OCI-LY7 (cell line): Measurements from ENCODE around the gene TMEM242.

Experiments used
- EZH2phosphoT487 ChIP-seq: fragments of 200-600 bp; sonication (generic); IDR thresholded peaks from 2 replicates; pipeline ENCODE4 v1.6.1; 2018; ENCODE audit warnings: low read depth, borderline replicate concordance, mild to moderate bottlenecking, mixed run types, antibody characterized with exemption, low read length, moderate library complexity, mixed read lengths
- TF ChIP-seq, protein P1 (sequence below): fragments of 200-600 bp; sonication (generic); conservative IDR thresholded peaks from 2 replicates; pipeline ENCODE4 v1.5.1; 2014; ENCODE audit warnings: mild to moderate bottlenecking, antibody characterized with exemption, low read length, moderate library complexity, mixed read lengths

- TF ChIP-seq, protein P1, sequence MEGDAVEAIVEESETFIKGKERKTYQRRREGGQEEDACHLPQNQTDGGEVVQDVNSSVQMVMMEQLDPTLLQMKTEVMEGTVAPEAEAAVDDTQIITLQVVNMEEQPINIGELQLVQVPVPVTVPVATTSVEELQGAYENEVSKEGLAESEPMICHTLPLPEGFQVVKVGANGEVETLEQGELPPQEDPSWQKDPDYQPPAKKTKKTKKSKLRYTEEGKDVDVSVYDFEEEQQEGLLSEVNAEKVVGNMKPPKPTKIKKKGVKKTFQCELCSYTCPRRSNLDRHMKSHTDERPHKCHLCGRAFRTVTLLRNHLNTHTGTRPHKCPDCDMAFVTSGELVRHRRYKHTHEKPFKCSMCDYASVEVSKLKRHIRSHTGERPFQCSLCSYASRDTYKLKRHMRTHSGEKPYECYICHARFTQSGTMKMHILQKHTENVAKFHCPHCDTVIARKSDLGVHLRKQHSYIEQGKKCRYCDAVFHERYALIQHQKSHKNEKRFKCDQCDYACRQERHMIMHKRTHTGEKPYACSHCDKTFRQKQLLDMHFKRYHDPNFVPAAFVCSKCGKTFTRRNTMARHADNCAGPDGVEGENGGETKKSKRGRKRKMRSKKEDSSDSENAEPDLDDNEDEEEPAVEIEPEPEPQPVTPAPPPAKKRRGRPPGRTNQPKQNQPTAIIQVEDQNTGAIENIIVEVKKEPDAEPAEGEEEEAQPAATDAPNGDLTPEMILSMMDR, result no peak
- TF ChIP-seq EZH2phosphoT487, result no peak
Measured at GRCh38 chr6:157263881-157264397, 59.4 kb downstream of the TMEM242 start.
